NCI-H510A treated with DMSO at 0.1 percent for 48 hours (cell line): ENCODE measurements around the gene TAGLN2.
"Not testable (repeated sequence)": the region's sequence is repeated elsewhere in the genome, so short reads cannot be mapped to it uniquely, and the experiment has no call there.

Experiments
- DNase-seq: peaks from one replicate; lab custom pipeline; 2025; lab: John Stamatoyannopoulos, UW

TAGLN2 gene

GRCh38 chr1:159899634-159900033, 25.7 kb downstream of the TAGLN2 start:
- not testable (repeated sequence) for DNase-seq

DNA sequence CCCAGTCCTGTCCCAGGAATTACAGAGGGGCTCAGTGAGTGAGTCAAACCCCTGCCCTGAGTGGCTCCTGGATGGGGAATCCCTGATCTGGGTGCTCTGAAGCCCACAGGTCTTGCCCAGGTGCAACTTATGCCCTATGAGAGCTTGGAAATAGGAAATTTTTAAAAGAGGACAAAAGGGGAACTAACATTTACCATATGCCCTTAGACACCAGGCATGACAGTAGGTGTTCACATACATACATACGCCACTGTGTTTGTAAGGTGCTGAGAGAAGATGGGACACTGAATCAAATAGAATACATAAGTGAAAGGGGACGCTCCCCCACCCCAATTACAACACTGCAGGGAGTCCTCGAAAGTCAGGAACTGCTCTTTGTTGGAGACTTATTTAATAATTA, 26.8 kb downstream of the TAGLN2 start:
- DNase-seq, result no peak

- no peak for DNase-seq
Observed at GRCh38 chr1:159897962-159898361, 27.3 kb downstream of the TAGLN2 start.

DNA sequence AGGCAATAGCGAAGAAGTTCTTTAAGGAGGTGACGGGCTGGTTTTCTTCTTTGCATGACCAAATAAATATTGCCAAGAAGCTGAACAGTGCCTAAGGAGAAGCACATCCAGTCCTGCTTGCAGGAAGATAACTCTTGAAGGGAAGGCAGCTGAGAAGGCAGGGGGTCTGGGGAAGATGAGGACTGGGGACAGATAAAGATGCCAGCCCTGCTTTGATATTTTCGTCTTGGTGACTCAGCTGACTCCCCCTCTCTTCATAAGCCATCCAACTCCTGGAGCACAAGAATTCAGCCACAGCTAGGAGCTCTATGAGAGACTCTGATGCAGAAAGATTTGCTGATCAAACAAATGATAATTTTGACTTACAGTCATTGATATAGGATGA, 28.8 kb downstream of the TAGLN2 start:
- DNase-seq, result no peak

DNA sequence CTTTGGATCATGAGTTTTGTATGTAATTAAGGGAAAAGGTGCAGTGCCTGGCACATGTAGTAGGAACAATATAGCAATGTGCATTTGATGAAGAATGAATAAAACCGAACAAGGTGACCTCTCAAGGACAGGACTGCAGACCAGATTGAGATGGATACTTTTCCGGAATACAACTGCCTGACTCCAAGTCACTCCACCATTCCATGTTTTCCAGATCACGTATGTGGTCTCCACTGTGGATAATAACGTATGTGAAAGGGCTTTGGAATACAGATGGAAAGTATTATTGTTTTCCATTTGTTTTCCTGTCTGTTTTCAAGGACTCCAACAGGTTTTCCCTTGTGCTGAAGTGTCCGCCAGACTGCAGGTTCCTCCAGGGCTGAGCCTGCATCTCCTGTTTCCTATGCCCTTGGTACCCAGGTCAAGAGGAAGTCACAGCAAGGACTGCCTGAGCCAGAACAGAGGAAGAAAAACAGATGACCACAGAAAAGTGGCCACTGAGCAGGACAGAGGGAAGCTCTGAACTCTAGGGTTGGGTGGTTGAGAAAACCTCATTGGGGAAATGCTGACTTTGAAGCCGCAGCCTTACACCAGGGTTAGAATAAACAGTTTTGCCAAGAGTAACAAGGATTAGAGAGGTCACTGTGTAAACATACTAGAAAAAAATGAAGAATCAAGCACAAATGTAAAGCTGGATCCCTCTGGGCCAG, 29.3 kb downstream of the TAGLN2 start:
- DNase-seq, result no peak

DNA sequence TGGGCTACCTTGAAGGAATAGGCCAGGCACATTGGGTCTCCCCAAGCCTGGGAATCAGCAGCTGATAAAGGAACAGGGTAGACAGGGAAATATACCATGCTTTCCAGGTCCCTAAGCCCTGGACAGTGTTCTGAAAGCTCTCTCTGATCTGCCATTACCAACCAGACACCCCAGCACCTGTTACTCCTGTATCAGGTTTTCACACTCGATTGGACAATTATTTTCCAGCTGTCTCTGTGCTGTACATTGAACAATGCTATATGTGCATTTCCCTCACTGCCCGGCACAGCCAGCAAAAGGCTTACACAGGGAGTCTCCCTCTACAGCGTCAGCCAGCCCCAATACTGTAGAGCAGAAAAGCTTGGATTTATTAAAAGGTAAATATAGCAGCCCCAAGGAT, 30.0 kb downstream of the TAGLN2 start:
- no peak for DNase-seq

DNA sequence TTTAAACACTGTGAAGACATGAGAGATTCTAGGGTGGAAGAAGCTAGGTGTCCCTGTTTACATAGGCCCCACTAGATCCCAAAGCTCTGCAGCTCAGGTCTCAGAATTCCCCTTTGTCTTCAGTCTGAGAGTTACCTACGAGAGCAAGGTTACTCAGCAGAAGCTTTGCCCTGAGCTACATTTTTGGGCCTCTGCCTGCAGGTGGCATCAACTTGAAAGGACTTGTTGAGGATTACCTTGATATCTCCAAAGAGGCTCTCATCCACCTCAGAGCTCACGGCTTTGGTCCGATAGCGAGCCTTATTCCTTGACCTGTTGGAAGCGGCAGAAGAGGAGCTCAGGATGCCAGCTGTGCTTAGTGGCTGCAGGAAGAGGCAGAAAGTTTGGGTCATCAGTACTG, 32.4 kb downstream of the TAGLN2 start:
- no peak for DNase-seq

- DNase-seq, result peak; percentile 87
Observed at GRCh38 chr1:159891275-159892157, 33.8 kb downstream of the TAGLN2 start.

- no peak for DNase-seq
Observed at GRCh38 chr1:159890390-159890789, 34.9 kb downstream of the TAGLN2 start.

DNA sequence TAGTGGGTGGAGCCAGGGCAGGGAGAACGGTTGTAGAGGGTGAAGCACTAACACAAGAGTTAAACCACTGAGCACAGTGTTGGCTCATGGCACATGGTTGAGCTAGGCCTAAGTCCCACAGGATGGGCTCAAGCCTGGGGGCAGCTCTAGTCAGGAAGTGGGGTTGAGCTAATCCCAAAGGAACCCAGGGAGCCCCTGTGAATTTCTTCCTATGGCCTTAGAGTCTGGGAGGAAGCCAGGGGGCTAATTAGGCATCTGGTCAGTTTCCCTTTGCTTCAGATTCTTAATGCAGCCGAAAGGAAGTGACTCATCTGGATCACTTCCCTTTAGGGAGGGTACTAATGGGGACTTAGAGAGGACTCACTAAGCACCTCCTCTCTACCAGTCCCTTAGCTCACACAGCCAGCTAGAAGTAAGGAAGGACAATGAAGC, 35.5 kb downstream of the TAGLN2 start:
- no peak for DNase-seq

DNA sequence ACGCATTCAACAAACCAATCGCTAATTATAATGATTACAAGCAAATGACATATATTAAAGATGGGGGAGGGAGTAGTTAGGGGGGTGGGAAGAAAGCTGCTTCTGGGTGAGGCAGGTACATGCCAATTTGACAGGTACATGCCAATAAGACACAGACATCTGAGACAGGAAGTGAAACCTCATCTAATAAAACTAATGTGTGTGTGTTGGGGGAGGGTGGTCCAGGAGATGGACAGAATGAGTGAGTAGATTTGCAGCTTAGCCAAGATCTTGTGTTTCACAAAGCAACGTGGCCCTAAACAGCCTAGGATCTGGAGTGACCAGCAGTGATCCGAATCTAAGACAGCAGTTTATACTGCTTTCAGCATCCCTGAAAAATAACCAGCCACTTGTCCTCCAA, 36.1 kb downstream of the TAGLN2 start:
- peak; percentile 9 for DNase-seq

GRCh38 chr1:159884296-159884695, 41.0 kb downstream of the TAGLN2 start:
- no peak for DNase-seq

- no peak for DNase-seq
Observed at GRCh38 chr1:159883134-159883533, 42.2 kb downstream of the TAGLN2 start.

- DNase-seq, result no peak
Observed at GRCh38 chr1:159882527-159882862, 42.8 kb downstream of the TAGLN2 start.

DNA sequence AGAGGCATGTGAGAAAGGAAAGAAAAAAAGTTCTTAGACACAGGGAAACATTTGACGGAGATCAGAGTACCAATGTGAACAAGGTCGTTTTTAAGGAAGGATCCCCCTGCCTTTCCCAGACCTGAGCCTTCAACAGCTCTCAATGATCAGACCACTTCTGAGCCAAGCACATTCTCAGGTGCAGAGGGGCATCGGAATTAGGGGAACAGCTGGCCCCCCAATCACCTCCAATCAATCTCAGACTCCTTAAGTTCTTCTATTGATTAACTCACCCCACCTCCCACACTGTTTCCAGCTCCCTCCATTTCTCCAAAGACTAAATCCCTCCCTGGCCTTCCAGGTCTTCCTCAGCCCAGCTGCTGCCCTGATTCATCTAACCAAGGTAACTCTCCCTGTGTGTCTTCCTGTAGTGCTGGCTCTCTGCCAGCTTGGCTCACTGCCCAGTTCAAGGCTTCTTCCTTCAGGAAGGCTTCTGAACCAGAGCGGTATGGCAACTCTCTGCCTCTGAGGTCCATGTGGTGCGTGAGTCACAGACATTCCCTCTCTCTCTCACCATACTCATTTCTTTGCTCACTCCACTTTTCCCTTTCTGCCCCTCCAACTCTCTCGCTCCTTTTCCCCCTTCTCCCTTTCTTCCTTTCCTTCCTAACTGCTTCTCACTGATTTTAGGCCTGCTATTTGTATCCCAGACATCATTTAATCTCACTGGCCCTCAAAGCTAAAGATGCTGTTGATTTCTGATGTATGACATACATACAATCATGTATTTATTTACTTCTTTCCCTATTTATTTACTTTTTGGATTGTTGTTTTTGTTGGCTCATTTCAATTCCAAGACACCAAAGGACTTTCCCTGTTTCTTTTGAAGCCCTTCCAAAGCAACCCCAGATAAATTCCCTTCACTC, 43.4 kb downstream of the TAGLN2 start:
- peak; percentile 96 for DNase-seq

- DNase-seq, result no peak
Observed at GRCh38 chr1:159880430-159880829, 44.9 kb downstream of the TAGLN2 start.

- DNase-seq, result no peak
Observed at GRCh38 chr1:159879977-159880376, 45.3 kb downstream of the TAGLN2 start.

DNA sequence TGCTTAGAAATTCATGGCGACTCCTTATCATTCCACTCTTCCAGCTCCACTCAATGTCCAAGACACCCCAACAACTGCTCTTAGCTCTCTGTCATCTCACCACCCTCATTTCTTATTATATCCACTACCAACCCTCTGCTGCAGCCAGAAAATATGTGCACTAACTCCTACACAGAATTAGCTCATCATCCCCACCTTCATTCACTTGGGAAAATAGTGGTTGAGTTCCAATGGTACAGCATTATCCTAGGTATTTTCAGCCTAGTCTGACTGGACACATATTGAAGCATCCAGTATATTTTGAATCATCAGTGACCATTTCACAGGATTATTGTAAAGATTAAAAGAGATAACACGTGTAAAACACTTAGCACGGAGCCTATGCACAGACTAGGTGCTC, 46.2 kb downstream of the TAGLN2 start:
- DNase-seq, result no peak

- no peak for DNase-seq
Observed at GRCh38 chr1:159877695-159878444, 47.4 kb downstream of the TAGLN2 start.

GRCh38 chr1:159873530-159874143, 51.7 kb downstream of the TAGLN2 start:
- no peak for DNase-seq

DNA sequence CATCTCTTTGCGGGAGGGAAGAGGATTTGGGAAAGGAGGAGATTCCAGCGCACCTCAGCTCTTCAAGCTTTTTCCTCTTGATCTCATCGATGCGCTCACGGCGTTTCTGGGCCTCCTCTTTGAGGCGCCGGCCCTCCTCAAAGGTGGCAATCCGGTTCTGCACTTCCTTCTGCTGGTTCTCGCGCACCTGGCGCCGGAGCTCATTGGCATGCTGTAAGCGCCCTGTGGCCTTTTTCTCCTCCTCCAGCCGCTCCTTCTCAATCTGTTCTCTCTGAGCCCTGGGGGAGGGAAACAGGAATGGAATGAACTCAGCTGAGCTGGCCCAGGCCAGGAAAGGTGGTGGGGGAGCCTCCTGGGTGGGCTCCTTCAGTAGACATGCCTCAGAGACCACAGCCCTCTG, 52.4 kb downstream of the TAGLN2 start:
- DNase-seq, result no peak
